ENCODE data around the gene OAS3.
A peak's percentile ranks its signal among the peaks of the same experiment; 100 is the strongest.
"Not testable (repeated sequence)": the region's sequence is repeated elsewhere in the genome, so short reads cannot be mapped to it uniquely, and the experiment has no call there.

OAS3 gene

GRCh38 chr12:112987561-112987960 is 49.3 kb downstream of the OAS3 start:
- DNase-seq, result no peak

GRCh38 chr12:112988224-112988623 is 50.0 kb downstream of the OAS3 start:
- no peak for DNase-seq

GRCh38 chr12:112988823-112989385 is 50.6 kb downstream of the OAS3 start:
- not testable (repeated sequence) for DNase-seq

GRCh38 chr12:112989806-112990205 is 51.5 kb downstream of the OAS3 start:
- DNase-seq, result no peak

- peak in 3 of 14 donors; percentile 0 to 16 (median 1) for DNase-seq
These were observed 54.5 kb downstream of the OAS3 start for GRCh38 chr12:112992541-112993398.

GRCh38 chr12:112995008-112995407 is 56.7 kb downstream of the OAS3 start:
- no peak for DNase-seq

GRCh38 chr12:112996501-112996900 is 58.2 kb downstream of the OAS3 start:
- no peak for DNase-seq

- DNase-seq, result no peak
These were observed 59.2 kb downstream of the OAS3 start for GRCh38 chr12:112997506-112997905.

GRCh38 chr12:112998987-112999767 is 60.9 kb downstream of the OAS3 start:
- DNase-seq, result no peak

GRCh38 chr12:113000433-113000832 is 62.2 kb downstream of the OAS3 start:
- DNase-seq, result no peak

- no peak for DNase-seq
These were observed 63.9 kb downstream of the OAS3 start for GRCh38 chr12:113002155-113002554.

- DNase-seq, result no peak
These were observed 64.4 kb downstream of the OAS3 start for GRCh38 chr12:113002676-113003075.

- no peak for DNase-seq
These were observed 65.4 kb downstream of the OAS3 start for GRCh38 chr12:113003636-113004035.

- no peak for DNase-seq
These were observed 67.5 kb downstream of the OAS3 start for GRCh38 chr12:113005762-113006161.

GRCh38 chr12:113006206-113006605 is 67.9 kb downstream of the OAS3 start:
- DNase-seq, result no peak

GRCh38 chr12:113006641-113007040 is 68.4 kb downstream of the OAS3 start:
- no peak for DNase-seq

- no peak for DNase-seq
These were observed 68.9 kb downstream of the OAS3 start for GRCh38 chr12:113007166-113007565.

GRCh38 chr12:113010701-113011100 is 72.4 kb downstream of the OAS3 start:
- no peak for DNase-seq

GRCh38 chr12:113014565-113014964 is 76.3 kb downstream of the OAS3 start:
- DNase-seq, result no peak

GRCh38 chr12:113016796-113017195 is 78.5 kb downstream of the OAS3 start:
- no peak for DNase-seq

- DNase-seq, result no peak
These were observed 80.8 kb downstream of the OAS3 start for GRCh38 chr12:113019025-113019424.

- DNase-seq, result no peak
These were observed 83.2 kb downstream of the OAS3 start for GRCh38 chr12:113021500-113021899.
